GM19239 (cell line): Measurements from ENCODE around the gene MISP.

Experiments
- DNase-seq: peaks from one replicate; pipeline ENCODE4 v3.0.0; 2011; ENCODE audit warnings: low spot score; ENCODE audit not compliant: insufficient read length
- FAIRE-seq: peaks from 2 replicates; lab custom pipeline; 2011; peaks lifted over from hg19 to GRCh38; lab: Jason Lieb, UNC

The MISP gene

DNA sequence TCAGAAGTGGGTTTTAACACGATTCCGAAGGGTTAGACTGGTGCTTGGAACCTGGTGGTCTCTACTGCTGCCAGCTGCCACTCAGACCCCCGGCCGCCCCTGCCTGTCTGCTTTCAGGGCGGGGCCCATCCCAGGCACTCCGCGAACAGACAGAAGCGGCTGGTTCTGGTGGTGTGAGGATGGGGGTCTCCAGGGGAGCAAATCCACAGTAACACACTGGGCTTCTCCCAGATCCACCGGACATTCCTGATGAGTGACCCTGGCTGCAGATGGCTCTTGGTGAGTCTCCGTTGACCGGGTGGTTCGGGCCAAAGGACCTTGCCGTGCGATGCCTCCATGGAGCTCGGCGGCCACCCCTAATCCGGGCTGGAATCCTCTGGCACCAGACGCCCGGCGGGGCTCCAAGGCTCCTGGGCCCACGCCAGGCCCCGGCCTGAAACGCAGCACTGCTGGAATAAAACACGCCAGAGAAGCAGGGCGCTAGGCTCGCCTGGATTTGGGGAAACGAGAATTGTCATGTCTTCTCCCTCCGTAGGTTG, 44.2 kb downstream of the MISP start:
- FAIRE-seq (no peak), DNase-seq (no peak)

DNA sequence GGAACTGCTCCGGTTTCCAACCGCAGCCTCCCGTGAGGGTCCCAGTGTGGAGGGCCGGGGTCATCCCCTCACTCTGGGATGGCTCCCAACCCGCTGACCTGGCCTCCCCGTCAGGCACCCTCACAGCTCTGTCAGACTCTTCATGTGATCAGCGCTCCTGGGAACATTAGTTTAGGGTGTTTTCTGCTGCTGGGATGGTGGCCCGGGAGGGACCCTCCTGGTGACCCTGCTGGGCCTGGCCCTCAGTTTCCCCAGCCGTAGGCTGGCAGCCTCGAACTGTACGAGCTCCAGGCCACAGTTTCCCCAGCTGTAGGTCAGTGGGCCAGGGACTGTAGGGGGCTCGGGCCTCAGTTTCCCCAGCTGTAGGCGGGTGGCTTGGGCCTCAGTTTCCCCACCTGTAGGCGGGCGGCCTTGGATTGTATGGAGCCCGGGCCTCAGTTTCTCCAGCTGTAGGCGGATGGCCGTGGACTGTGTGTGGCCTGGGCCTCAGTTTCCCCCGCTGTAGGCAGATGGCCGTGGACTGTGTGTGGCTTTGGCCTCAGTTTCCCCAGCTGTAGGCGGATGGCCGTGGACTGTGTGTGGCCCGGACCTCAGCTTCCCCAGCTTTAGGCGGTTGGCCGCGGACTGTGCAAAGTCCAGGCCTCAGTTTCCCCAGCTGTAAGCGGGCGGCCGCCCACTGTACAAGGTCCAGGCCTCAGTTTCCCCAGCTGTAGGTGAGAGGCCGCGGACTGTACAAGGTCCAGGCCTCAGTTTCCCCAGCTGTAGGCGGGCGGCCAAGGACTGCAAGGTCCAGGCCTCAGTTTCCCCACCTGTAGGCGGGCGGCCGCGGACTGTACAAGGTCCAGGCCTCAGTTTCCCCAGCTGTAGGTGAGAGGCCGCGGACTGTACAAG, 45.0 kb downstream of the MISP start:
- FAIRE-seq: no peak
- no peak for DNase-seq

DNA sequence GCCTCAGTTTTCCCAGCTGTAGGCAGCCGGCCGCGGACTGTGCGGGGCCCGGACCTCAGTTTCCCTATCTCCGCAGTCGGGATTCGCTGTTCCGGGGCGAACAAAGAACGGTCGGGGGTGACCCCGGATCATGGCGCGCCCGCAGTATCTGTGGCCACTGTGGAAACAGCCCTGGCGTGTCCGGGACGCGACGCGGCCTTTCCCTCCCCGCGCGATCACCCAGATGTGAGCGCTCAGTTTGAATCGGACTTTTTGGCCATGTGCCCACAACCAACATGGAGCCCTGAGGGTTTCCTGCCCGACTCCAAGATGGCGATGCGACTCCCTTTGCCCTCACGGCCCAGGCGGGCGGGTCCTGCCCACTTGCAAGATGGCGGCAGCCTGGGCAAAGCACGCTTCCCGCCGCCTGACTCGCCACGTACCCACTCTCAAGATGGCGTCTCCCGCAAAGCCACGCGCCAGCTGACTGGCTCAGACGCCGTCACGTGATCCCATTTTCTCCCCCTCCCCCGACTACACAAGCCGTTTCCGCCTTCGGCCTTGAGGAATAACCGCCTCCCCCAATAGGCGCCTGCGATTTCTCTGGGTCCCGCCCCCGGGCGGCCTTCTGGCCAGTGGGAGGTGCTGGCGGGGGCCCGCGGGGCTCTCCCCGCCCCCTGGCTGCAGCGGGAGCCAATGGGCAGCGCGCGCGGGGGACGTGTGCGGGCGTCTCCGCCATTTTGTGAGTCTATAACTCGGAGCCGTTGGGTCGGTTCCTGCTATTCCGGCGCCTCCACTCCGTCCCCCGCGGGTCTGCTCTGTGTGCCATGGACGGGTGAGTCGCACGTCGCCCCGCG, 46.0 kb downstream of the MISP start, which contains the start of gene PTBP1:
Gene PTBP1, plus strand, starts transcription at position 761 of the 836 bp plus-strand sequence. Its CDS starts 46 bp downstream, at position 807.
- peak; percentile 100 for FAIRE-seq
- peak; percentile 98 for DNase-seq

DNA sequence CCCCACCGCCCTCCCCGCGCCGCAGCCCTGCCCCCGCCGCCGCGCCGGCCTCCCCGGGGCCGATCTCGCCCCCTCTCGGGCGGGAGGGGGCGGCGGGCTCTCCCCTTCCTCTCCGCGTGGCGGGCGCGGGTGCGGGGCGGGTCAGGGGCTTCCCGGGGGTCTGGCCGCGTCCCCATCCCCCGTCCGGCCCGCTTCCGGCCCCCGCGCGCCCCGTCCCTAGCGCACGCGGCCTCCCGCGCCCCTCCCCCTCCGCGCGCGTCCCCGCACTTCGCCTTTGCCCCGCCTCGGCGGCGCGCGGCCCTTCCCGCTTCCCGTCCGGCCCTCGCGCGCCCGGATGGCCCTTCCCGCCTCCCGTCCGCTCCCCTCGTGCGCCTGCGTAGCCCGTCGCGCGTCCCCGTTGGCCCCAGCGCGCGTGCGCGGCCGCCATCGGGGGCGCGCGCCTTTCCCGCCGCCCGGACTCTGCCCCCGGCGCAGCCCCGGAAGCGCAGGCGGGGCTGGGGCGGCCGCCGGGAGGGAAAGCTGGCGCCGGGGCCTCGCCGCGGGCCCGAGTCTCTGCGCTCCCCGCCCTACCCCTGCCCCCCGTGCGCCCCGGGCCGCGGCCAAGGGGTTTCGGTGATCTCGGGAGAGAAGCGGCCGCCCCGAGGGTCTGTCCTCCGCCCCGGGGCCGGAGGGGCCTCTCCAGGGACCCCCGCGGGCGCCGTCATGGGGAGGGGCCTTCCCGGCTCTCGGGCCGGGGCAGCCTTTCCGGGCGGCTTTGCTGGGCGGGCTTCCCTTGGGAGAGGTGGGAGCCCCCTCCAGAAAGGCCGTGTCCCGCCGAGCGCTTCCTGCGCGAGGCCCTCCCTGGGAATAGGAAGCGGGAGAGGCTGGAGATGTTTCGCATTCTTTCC, 46.9 kb downstream of the MISP start:
- peak; percentile 4 for FAIRE-seq

DNA sequence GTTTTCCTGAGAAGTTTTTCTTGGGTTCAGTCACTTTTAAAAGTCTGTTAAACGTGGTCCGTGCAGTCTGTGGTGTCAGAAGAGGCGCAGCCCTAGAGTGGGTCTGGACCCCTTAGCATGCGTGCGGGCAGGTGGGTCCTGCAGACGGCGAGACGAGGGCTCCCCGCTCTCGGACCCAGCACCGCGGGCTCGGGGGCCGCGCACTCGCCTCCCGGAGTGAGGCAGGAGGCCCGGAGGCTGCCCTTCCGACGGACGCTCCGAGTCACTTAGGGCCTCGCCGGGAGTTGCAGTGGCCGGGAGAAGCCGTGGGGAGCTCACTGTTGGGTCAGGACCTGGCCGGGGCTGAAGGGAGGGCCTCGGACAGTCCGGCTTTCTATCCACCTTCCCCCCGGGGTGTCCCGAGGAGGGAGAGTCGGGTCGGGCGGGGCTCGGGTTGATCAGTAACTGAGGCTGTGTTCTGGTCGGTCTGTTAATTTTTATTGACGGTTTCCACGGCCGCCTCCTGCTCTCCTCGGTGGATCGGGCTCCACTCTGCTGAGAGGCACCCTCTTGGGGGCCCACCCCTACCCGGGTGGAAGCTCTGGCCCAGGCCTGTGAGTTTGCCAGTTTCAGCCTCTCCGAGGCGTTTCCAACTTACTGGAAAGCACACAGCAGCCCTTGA, 47.6 kb downstream of the MISP start:
- DNase-seq (no peak), FAIRE-seq (peak; percentile 80)

More for the DNA sequence above, 46.9 kb downstream of the MISP start:
- DNase-seq: peak; percentile 99

DNA sequence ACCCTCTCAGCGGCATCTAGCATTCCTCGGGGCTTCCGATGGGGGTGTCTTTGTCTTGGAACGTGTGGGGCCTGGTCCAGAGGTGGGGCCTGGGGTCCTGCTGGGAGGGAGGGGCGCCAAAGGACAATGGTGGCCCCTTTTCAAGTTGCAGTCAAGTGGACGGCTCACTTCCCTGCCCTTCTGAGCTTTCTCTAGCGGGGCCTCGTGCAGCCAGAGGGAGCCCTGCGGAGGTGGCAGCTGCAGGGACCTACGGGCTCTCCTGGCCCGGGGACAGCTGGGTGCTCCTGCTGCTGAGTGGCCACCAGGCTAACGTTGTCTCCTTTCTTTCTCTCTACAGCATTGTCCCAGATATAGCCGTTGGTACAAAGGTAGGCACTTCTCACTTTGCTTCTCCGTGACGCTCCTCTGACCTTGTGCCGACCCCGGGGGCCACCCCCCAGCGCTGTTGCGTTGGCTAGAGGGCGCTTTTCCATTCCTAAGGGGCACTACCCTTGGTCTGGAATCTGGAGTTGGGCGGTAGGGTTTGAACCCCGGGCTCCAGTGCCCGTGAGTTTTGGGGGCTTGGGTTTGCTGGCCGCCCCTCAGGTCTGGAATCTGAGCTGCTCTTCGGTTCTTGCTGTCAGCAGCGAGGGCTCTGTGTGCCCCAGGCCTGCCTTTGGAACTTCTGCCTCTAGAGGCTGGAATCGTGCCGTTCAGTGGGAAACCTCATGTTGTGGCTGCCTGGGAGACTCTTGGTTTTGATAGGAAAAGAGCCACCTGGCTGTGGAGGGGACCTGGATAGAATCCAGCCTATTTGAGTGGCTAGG, 48.4 kb downstream of the MISP start:
- no peak for DNase-seq
- no peak for FAIRE-seq

DNA sequence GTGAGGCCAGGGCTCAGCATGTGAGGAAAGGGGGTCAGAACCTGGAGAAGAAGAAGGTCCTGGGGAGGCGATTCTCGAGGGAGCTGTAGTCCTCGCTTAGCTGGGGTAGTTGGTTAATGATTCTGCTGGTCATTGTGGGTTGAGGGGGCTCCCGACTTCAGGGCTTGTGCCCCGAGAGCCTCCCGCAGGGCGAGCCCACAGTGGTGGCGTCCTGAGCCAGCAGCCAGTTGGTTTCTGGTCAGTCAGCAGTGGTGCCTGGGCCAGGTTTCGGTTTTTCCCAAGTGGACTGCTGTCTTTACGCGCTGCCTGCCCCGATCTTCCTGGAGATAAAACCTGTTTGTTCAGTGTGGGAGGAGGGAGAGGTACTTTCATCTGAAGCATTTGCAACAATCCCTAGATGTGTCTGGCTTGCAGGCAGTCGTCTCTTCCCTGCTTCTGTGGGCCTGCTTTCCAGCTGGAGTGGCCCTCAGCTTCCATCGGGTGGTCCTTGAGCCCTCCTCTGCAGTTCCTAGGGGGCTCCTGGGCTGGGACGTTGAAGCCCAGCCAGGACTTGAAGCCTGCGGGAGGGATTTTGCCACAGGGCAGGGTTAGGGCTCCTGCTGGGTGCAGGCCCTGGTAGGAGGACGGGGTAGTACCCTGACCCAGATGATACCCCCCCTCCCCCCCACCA, 49.6 kb downstream of the MISP start:
- FAIRE-seq (no peak), DNase-seq (no peak)

DNA sequence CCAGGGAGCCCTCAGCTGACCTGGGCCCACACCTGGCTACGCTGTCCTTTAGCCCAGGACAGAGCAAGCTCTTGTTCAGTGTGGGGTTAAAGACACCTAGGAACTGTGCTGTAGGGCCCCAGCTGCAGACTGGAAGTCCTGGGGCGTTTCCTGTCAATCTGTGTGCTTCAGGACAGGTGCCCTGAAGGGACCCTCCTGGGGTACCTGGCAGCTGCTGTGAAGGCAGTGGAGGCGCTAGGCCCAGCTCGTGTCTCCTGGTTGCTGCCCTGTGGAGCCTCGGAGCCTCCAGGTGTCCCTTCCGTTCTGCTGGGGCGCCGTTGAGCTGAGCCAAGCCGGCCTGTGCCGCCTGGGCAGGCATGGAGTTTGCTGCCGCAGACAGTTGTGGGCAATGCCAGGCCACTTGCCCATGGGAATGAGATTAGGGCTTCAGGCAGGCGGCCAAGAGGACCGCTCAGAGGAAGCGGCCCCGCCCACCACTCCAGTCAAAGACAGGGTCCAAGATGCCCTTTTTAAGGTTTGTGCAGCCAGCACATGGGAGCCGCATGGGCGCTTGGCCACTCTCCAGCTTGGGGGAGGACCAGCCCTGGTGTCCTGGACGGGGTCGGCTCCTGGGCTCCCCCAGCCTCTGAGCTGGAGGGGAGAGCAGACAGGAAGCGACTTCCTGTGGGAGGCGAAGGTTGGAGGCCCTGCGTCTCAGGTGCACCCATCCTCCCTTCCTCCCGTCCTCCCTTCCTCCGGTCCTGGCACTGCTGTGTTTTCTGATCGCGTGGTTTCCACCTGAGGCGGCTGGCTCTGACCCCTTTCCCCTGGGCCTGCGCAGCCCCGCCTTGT, 50.3 kb downstream of the MISP start:
- FAIRE-seq (no peak), DNase-seq (no peak)

DNA sequence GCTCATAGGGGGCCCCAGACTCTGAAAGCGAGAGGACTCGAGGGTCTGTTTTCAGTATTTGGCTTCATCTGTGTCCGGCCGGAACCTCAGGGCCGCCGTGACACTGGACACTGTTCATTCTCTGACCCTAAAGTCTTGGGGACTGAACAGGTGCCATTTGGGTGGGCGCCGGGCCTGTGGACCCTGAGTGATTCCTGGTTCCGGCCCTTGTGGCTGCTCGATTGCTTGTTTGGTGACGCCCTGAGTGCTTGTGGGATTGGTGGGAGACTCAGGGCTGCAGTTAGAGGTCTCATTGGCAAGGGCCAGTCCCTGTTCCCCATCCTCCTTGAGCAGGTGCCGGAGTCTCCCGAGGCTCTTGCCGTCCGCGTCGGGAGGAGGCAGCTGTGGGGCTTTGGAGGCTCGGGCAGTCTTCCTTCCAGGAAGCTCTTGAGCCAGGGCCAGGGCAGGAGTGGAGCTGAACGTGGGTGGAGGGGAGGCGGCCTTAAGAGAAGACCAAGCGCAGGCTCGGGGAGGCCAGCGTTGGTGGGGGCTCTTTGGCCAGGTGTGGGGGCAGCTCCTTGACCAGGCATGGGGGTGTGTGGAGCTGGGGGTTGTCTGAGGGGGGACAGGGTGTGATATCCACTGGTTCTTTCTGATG, 51.1 kb downstream of the MISP start:
- FAIRE-seq (no peak), DNase-seq (no peak)

DNA sequence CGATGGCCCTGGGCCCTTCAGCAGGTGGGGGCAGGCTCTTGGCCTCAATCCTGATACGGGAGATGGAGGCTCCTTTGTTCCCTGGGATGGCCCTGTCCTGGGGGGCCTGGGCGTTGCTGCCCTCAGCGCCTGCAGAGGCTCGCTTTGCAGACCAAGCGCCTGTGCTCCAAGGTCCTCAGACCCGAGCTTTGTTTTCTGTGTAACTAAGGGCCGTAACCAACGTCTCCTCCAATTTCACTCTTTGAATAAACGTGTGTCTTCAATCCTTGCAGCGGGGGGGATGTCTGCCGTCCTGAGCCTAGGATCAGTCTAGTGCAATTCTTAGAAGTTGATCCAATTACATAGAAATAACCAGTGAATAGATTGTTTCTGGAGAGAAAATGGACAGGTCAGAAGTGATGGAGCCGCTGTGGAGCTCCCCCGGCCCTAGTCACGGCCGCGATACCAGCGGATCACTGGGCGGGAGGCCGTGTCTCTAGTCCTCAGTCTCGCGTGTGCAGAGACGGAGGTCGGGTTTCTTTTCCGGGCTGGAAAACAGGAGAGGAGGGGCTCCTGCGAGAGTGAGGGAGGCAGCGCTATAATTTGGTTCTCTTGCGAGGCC, 51.7 kb downstream of the MISP start:
- no peak for FAIRE-seq
- no peak for DNase-seq

DNA sequence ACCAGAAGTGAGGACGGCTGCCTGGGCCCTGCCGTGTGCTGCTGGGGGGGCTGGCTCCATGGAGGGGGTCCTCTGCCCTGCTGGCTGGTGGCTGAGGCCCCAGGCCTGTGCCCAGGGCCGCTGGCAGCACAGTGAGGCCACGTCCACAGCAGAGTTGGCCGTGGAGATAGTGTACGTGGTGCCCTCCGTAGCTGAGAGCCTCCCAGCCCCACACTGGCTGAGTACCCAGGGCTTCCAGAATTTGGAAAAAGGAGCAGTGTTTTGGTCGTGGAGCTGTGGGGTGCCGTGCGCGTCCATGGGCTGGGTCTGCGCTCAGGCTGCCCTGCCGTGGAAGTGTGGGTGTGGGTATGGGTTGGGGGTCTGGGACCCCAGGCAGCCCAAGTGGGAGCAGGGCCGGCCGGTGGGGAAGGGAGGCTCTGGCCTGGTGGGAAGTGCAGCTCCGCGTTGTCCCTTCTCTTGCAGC, 52.2 kb downstream of the MISP start:
- FAIRE-seq: no peak
- no peak for DNase-seq

DNA sequence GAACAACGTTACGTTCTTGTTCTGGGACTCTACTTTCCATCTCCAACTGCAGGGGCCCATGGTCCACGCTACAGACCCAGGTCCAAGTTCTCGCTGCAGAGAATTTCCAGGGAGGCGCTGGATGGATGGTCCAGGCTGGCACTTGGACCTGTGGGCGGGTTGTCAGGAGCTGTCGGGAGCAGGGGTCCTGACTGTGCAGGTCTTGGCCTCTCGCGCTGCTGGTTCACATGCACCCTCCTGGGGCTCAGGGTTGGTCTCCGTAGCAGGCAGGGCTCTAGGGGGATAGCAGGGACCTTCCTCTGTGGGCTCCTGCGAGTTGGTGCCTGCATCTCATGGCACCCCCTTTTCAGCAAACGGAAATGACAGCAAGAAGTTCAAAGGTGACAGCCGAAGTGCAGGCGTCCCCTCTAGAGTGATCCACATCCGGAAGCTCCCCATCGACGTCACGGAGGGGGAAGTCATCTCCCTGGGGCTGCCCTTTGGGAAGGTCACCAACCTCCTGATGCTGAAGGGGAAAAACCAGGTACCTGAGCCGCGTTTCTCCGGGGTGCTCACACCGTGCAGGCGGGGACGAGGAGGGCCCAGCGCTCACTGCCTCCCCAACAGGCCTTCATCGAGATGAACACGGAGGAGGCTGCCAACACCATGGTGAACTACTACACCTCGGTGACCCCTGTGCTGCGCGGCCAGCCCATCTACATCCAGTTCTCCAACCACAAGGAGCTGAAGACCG, 52.9 kb downstream of the MISP start:
- no peak for FAIRE-seq
- no peak for DNase-seq

DNA sequence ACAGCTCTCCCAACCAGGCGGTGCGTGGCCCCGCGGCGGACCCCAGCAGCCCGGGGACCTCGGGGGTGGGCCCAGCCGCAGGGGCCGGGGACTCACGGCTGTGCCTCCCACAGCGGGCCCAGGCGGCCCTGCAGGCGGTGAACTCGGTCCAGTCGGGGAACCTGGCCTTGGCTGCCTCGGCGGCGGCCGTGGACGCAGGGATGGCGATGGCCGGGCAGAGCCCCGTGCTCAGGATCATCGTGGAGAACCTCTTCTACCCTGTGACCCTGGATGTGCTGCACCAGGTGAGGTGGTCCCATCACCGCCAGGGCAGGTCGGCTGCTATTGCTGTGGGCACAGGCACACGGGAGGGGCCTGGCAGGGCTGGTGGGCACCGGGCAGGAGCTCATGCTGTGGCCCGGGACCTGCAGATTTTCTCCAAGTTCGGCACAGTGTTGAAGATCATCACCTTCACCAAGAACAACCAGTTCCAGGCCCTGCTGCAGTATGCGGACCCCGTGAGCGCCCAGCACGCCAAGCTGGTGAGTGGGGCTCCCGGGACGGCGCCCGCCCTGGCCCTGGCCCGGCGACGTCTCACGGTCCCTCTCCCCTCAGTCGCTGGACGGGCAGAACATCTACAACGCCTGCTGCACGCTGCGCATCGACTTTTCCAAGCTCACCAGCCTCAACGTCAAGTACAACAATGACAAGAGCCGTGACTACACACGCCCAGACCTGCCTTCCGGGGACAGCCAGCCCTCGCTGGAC, 53.7 kb downstream of the MISP start:
- FAIRE-seq: no peak
- DNase-seq: no peak

DNA sequence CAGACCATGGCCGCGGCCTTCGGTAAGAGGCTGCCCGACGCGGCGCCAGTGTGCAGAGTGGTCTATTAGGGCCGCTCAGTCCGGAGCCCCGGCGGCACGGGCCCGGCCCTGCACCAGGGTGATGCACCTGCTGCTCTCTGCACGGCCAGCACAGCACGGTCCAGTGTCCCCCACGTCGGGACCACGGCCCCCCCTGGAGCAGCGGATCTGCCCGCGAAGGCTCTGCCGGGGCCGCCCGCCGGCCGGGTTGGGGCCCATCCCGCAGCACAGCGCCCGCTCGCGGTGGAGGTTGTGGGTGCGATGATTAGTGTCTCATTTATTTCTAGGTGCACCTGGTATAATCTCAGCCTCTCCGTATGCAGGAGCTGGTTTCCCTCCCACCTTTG, 54.2 kb downstream of the MISP start:
- FAIRE-seq: no peak

More for the DNA sequence above, 54.2 kb downstream of the MISP start:
- no peak for DNase-seq
